ENCODE data around the gene PALLD.

DNA sequence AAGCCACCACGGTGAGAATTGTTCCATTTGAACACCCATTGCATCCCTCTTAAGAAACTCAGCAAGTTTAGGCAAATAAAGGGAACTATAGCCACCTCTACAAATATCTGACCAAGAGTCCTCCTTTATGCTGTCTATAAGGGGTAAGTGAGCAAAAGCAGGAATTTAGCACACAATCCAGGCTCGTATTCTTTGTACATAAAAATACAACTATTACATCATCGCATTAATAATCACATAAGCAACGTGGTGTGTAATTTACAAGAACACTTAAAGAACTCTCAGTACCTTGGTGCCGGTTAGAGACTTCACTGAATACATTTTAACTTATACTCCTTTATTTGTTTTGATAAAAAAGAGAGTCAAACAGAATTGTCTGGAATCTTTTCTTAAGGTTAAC lies 38.8 kb downstream of the PALLD start:
- no peak for TF ChIP-seq SP1 (IDR thresholded peaks at IDR 0.05; ENCODE audit: low read depth)
- no peak for TF ChIP-seq EZH2 (IDR thresholded peaks at IDR 0.05)
